Measurements from ENCODE around the gene NAA35.
"Not testable (repeated sequence)": the region's sequence is repeated elsewhere in the genome, so short reads cannot be mapped to it uniquely, and the experiment has no call there.

Gene NAA35

GRCh38 chr9:85949586-85950335 lies 8.8 kb downstream of the NAA35 start:
- no peak for DNase-seq

GRCh38 chr9:85959955-85960354 lies 19.0 kb downstream of the NAA35 start:
- no peak for DNase-seq

GRCh38 chr9:85960688-85961093 lies 19.7 kb downstream of the NAA35 start:
- no peak for DNase-seq

- no peak for DNase-seq
Observed at GRCh38 chr9:85964526-85964925, 23.6 kb downstream of the NAA35 start.

- no peak for DNase-seq
Observed at GRCh38 chr9:85964949-85965348, 24.0 kb downstream of the NAA35 start.

GRCh38 chr9:85969727-85970126 lies 28.8 kb downstream of the NAA35 start:
- no peak for DNase-seq

GRCh38 chr9:85971731-85972130 lies 30.8 kb downstream of the NAA35 start:
- DNase-seq, result no peak

GRCh38 chr9:85973238-85973637 lies 32.3 kb downstream of the NAA35 start:
- no peak for DNase-seq

- DNase-seq, result not testable (repeated sequence)
Observed at GRCh38 chr9:85974055-85974547, 33.2 kb downstream of the NAA35 start.

- DNase-seq, result no peak
Observed at GRCh38 chr9:85978496-85978895, 37.5 kb downstream of the NAA35 start.

GRCh38 chr9:85981369-85981768 lies 40.4 kb downstream of the NAA35 start:
- no peak for DNase-seq

GRCh38 chr9:85984457-85984856 lies 43.5 kb downstream of the NAA35 start:
- no peak for DNase-seq

GRCh38 chr9:85987236-85987635 lies 46.3 kb downstream of the NAA35 start:
- no peak for DNase-seq

- DNase-seq, result no peak
Observed at GRCh38 chr9:85994191-85994590, 53.2 kb downstream of the NAA35 start.

GRCh38 chr9:85995097-85995496 lies 54.2 kb downstream of the NAA35 start:
- DNase-seq, result no peak

- no peak for DNase-seq
Observed at GRCh38 chr9:85995599-85995998, 54.7 kb downstream of the NAA35 start.

- DNase-seq, result no peak
Observed at GRCh38 chr9:86005253-86005775, 64.4 kb downstream of the NAA35 start.

- no peak for DNase-seq
Observed at GRCh38 chr9:86009133-86009532, 68.2 kb downstream of the NAA35 start.

- no peak for DNase-seq
Observed at GRCh38 chr9:86020731-86021130, 79.8 kb downstream of the NAA35 start.

GRCh38 chr9:86021166-86021565 lies 80.2 kb downstream of the NAA35 start:
- DNase-seq, result no peak

- no peak for DNase-seq
Observed at GRCh38 chr9:86022687-86023266, 81.8 kb downstream of the NAA35 start.

- DNase-seq, result no peak
Observed at GRCh38 chr9:86027767-86028166, 86.8 kb downstream of the NAA35 start.

GRCh38 chr9:86034863-86035734 lies 94.2 kb downstream of the NAA35 start:
- no peak for DNase-seq
